Esophagus (tissue), 2 donors: Measurements from ENCODE around the gene TMOD2. TPM values are rescaled to one million over a fixed set of nuclear protein-coding genes. Genes with fewer than 3 reads are reported as not detected.

Source experiments
- H3K27ac ChIP-seq, 2 donors: one replicate each; pipeline ENCODE4 v1.5.1; 2013; ENCODE audit warnings: low read depth in 2 of 2, mild to moderate bottlenecking in 2 of 2, inconsistent platforms in 1 of 2, low read length in 1 of 2, moderate library complexity in 1 of 2
- H3K27me3 ChIP-seq, 2 donors: one replicate each; pipeline ENCODE4 v1.6.1; 2013; ENCODE audit warnings: low read length in 2 of 2, control low read depth in 1 of 2, mild to moderate bottlenecking in 1 of 2; ENCODE audit not compliant: insufficient read depth in 2 of 2, control insufficient read depth in 1 of 2
- H3K36me3 ChIP-seq, 2 donors: one replicate each; pipeline ENCODE4 v1.6.1; 2013; ENCODE audit warnings: low read length in 1 of 2; ENCODE audit not compliant: control insufficient read depth in 2 of 2, insufficient read depth in 2 of 2
- H3K4me1 ChIP-seq, 2 donors: one replicate each; pipeline ENCODE4 v1.6.1; 2013; ENCODE audit warnings: low read length in 1 of 2; ENCODE audit not compliant: control insufficient read depth in 2 of 2, insufficient read depth in 2 of 2
- H3K4me3 ChIP-seq, 2 donors: one replicate each; pipeline ENCODE4 v1.5.1; 2013; ENCODE audit warnings: low read length in 2 of 2, mild to moderate bottlenecking in 2 of 2, low read depth in 1 of 2, moderate library complexity in 1 of 2
- H3K9me3 ChIP-seq, 2 donors: one replicate each; pipeline ENCODE4 v1.6.1; 2013; ENCODE audit warnings: mild to moderate bottlenecking in 2 of 2, low read depth in 1 of 2, low read length in 1 of 2, moderate library complexity in 1 of 2; ENCODE audit not compliant: control insufficient read depth in 2 of 2, insufficient read depth in 1 of 2
- WGBS, 2 donors: extraction: QIAGEN DNeasy Blood & Tissue Kit; methylation state at CpG; one replicate each; pipeline ENCODE4 v1.1.7; 2013; 5-methylcytosine and 5-hydroxymethylcytosine counted together
- polyA plus RNA-seq, 2 donors: library from polyadenylated mRNA; stranded (reverse); fragments of 200-250 nt; gene quantifications; one replicate each; pipeline ENCODE4 v1.2.3, GENCODE V29; 2013
- donor health status: healthy with polysubstance abuse.
- donor health status: Bipolar disorder and iron deficiency.

TMOD2 gene
- polyA plus RNA-seq, 2 donors: 1.2 TPM

DNA sequence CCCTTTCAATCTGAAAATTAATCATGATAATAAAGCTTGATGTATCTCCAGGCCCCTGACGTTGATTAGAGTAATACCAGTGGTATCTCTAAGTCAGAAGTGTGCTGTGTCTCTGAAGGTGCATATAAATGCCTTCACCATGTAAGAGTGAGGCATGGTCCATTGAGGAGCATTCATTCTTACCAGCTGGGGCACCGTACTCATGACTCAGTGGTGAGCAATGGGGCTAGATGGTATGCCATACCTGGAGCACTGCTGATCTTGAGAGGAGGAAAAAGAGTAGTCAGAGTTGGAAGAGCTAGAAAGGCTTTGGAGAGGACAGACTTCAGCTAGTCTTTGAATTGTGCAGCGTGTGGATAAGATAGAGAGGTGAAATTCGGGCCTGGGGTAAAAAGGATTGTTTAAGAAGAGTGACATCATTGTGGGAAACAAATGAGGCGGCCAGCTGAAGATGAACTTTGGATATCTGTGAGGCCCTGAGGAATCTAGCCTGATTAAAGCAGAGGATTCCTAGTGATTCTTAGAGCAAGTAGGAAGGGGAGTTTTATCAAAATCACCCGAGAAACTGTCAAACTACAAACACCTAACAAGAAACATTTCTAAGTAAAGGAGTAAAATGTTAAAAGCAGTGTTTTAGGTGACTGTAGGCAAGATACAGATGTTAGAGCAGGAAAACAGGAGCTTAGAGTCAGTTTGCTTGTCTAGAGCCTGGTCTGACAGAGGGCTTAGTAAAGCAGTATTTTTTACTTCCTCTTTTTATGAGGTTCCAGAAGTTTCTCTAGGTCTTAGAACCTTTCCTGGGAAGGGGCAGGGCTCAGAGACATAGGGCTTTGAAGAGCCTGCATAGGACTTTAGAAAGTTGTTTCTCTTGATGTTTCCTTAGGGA is 91.7 kb downstream of the TMOD2 start:
- Histone ChIP-seq H3K27me3 (no peaks in the 10 kb centered on the region), H3K27ac (peak overlapping the region; percentile 20 to 49), H3K4me3 (peak overlapping the region in 1 of 2 donors; percentile 4), H3K36me3 (peaks cover 0 to 3% of the 10 kb centered on the region in 2 donors), H3K9me3 (no peaks in the 10 kb centered on the region), H3K4me1 (peaks cover 0 to 4% of the 10 kb centered on the region in 2 donors)
- 59 to 65% methylated on average over 6 of the region's 6 CpGs for WGBS, 2 donors

DNA sequence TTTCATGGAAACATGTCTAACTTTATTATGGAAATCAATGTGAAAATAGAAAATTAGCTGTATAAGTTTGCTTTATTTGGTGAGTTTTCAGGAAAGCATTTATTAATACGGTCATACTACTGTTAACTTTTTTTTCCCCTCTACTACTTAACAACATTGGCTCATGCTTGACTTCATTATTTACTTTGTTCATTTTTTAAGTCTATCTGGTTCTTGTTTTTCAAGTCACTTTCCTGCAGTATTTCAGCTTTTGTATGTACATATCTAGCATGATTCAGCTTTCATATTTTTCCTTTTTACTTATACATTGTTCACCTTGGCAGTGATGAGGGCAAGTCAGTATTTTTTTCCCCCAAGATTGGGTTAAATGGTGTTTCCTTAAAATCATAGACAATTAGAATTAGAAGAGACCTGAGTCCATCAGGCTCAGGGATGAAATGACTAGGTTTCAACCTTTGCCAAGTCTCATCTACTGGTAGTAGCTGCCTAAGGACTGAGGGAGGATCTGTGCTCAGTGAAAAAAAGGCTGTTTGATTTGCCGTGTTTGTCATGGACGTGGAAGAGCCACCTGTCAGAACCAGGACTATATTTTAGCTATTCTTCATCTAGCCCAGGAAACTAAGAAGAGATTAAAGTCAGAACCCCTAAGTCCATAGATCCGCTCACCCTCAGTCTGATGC is 93.5 kb downstream of the TMOD2 start:
- H3K27me3 ChIP-seq: no peaks in the 10 kb centered on the region
- WGBS, 2 donors: 56 to 62% methylated on average over 4 of the region's 4 CpGs

DNA sequence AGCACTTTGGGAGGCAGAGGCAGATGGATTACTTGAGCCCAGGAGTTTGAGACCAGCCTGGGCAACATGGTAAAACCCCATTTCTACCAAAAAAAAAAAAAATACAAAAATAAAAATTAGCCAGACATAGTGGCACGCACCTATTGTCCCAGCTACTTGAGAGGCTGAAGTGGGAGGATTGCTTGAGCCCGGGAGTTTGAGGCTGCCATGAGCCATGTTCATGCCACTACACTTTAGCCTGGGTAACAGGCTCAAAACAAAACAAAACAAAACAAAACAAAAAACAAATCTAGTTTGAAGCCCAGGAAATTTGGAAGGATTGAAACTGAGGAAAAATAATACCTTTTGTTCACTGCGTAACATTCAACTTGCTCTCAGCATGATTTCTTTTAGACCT is 94.7 kb downstream of the TMOD2 start:
- Histone ChIP-seq H3K27me3 (no peaks in the 10 kb centered on the region), H3K27ac (peak overlapping the region; percentile 74 to 86), H3K4me3 (no peak overlapping the region), H3K9me3 (no peaks in the 10 kb centered on the region), H3K4me1 (peaks cover 2 to 6% of the 10 kb centered on the region in 2 donors), H3K36me3 (no peaks in the 10 kb centered on the region)
- 41 to 64% methylated on average over 3 of the region's 3 CpGs for WGBS, 2 donors

More for the DNA sequence above, 93.5 kb downstream of the TMOD2 start:
- H3K4me3 ChIP-seq: no peak overlapping the region
- no peaks in the 10 kb centered on the region for H3K9me3 ChIP-seq
- H3K27ac ChIP-seq: peak overlapping the region; percentile 49 to 67
- H3K36me3 ChIP-seq: no peaks in the 10 kb centered on the region
- H3K4me1 ChIP-seq: peaks cover 2 to 4% of the 10 kb centered on the region in 2 donors

DNA sequence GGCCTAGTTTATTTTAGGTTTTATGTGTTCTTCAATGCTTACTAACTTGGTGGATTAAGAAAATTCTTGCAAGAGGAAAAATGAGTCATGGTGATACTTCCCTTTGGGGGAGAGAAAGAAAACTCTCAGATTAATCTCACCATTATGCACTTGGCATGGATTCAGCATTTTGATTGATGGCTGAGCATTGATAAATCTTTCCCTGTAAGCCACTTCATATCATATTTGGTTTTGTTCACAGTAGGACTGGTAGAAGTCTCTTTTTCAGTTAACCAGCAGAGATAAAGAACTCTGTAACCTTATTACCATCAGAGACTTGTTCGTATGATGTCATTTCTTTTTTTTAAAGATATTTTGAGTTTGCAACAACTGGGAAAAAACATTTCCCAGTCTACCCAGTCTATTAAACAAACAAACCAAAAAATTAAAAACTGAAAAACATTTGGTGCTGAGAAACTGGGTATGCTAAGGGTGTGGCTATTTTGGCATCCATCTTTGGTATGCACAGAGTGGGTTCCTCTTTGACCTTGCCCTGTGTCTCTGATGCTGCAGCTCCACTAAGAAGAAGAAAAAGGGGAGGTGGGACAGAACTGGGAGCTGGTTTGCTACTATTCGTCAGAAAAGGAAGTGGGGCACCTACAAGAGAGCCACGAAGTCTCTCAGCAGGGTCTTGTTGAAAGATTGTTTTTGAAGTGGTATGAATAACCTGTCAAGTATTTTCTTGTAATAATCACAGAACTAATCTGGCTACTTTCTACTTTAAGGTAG is 95.2 kb downstream of the TMOD2 start:
- Histone ChIP-seq H3K4me1 (peaks cover 2 to 6% of the 10 kb centered on the region in 2 donors), H3K9me3 (no peaks in the 10 kb centered on the region), H3K27me3 (no peaks in the 10 kb centered on the region), H3K4me3 (no peak overlapping the region), H3K36me3 (no peaks in the 10 kb centered on the region), H3K27ac (peak overlapping the region; percentile 60 to 86)
- WGBS, 2 donors: 23 to 41% methylated on average over 3 of the region's 3 CpGs

DNA sequence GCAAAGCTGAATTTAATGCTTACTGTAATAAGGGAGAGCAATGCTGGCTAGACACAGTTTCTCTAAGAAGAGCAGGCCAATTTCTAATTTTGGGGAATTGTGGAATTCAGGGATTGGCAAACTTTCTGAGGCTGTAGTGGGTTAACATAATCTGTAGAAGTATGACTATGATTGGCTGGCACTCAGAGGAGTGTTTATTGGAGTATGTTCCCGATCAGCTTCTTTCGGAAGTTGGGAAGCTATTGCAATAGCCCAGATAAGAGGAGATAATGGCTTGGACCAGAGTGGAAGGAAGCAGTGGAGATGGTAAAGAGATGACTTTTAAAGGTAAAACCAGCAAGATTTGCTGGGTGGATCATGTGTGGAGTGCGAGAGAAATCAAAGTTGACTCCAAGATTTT is 97.4 kb downstream of the TMOD2 start:
- 59 to 67% methylated on average over 3 of the region's 3 CpGs for WGBS, 2 donors
- H3K4me1 ChIP-seq: peaks cover 2% of the 10 kb centered on the region in 2 donors
- H3K27ac ChIP-seq: no peak overlapping the region
- no peaks in the 10 kb centered on the region for H3K27me3 ChIP-seq
- no peak overlapping the region for H3K4me3 ChIP-seq
- no peaks in the 10 kb centered on the region for H3K9me3 ChIP-seq
- no peaks in the 10 kb centered on the region for H3K36me3 ChIP-seq

DNA sequence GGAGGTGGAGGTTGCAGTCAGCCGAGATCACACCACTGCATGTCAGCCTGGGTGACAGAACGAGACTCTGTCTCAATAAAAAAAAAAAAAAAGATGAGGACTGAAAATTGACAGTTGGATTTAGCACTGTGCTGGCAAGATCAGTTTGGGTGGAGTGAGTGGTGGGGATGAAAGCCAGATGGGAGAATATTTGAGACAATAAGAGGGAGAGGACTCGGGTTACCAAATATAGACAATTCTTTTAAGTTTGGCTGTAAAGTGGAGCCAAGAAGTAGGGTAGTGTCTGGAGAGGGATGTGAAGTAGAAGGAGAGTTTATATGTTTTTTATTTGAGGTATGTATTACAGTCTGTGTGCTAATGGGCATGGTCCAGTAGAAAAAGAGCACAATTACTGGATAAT is 98.5 kb downstream of the TMOD2 start:
- Histone ChIP-seq H3K27ac (no peak overlapping the region), H3K36me3 (no peaks in the 10 kb centered on the region), H3K27me3 (no peaks in the 10 kb centered on the region), H3K9me3 (no peaks in the 10 kb centered on the region), H3K4me3 (no peak overlapping the region), H3K4me1 (peaks cover 2% of the 10 kb centered on the region in 2 donors)
- WGBS, 2 donors: 66 to 83% methylated on average over 3 of the region's 3 CpGs

DNA sequence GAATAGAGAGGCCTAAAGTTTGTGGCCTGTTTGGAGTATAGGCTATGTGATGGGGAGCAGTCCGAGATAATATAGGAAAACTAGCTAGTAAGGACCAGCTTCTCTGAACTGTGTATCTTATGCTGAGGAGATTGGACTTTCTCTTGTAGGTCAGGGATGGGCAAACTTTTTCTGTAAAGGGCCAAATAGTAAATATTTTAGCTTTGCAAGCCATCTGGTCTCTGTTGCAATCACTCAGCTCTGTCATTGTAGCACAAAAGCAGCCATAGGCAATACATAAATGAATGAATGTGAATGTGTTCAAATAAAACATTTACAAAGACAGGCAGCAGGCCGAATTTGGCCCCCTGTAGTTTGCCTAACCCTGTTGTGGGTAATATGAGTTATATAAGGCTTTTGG is 102.6 kb downstream of the TMOD2 start:
- WGBS, 2 donors: 86 to 91% methylated on average over 2 of the region's 2 CpGs
- Histone ChIP-seq H3K36me3 (no peaks in the 10 kb centered on the region), H3K27ac (no peak overlapping the region), H3K4me1 (peaks cover 2 to 4% of the 10 kb centered on the region in 2 donors), H3K27me3 (no peaks in the 10 kb centered on the region), H3K9me3 (no peaks in the 10 kb centered on the region), H3K4me3 (no peak overlapping the region)

DNA sequence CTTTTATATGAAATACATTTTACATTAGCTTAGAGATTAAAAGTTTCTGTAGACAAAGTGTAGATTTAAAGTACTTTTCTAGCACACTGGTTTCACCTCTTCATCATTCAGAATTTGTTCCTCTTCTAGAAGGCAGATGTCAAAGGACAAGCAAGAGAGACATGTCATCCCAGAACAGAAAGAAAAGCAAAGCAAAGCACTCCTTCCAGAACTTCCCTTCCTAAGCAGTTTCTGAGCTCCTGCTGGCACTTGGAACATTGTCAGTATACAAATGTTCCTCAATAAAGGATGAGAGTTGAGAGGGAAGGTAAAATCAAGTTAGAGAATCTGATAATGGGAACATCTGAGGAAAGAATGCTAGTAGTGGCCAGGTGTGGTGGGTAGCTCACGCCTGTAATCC is 104.2 kb downstream of the TMOD2 start:
- WGBS, 2 donors: 96 to 100% methylated on average over 1 of the region's 1 CpG
- Histone ChIP-seq H3K27ac (no peak overlapping the region), H3K4me1 (peaks cover 2% of the 10 kb centered on the region in 2 donors), H3K9me3 (no peaks in the 10 kb centered on the region), H3K27me3 (no peaks in the 10 kb centered on the region), H3K4me3 (no peak overlapping the region), H3K36me3 (no peaks in the 10 kb centered on the region)

DNA sequence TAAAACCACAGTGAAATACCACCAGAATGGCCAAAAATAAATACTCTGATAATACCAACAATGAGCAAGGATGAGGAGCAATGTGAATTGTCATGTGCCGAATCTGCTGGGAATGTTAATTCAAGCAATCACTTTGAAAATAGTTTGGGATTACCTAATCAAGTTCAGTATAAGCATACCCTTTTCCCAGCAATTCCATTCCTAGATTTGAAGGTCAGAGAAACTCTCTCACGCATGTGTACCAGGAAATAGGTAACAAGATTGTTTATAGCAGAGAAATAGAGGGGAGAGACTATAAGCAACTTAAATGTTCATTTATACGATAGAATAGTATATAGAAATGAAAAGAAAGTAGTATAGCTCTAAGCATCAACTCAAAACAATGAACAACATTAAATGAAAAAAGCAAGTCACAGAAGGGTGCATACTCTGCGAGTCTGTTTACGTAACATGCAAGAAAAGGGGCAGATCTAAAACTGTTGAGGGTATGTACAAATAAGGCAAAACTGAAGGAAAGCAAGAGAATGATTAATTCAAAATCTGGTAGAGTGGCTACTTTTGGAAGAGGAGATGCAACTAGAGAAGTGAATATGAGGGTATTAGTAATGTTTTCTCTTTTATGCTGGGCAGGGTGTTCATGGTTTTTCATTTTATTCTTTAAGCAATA is 105.5 kb downstream of the TMOD2 start:
- H3K36me3 ChIP-seq: no peaks in the 10 kb centered on the region
- no peak overlapping the region for H3K27ac ChIP-seq
- no peaks in the 10 kb centered on the region for H3K9me3 ChIP-seq
- H3K27me3 ChIP-seq: no peaks in the 10 kb centered on the region
- H3K4me1 ChIP-seq: peaks cover 0 to 2% of the 10 kb centered on the region in 2 donors
- no peak overlapping the region for H3K4me3 ChIP-seq
- WGBS, 2 donors: 83 to 87% methylated on average over 5 of the region's 5 CpGs
